Prostate gland (tissue), 2 donors: Measurements from ENCODE around the gene PLXDC2. TPM values are rescaled to one million over a fixed set of nuclear protein-coding genes. Genes with fewer than 3 reads are reported as not detected.

Experiments
- DNase-seq: peaks from one replicate; pipeline ENCODE4 v3.0.0-alpha.2; 2019; ENCODE audit warnings: low spot score
- H3K27ac ChIP-seq, 2 donors: fragments of 200-600 bp; sonication (generic); 2 replicates each; pipeline ENCODE4 v1.5.1; 2017 to 2019
- H3K27me3 ChIP-seq: fragments of 200-600 bp; sonication (generic); replicated peaks from 2 replicates; pipeline ENCODE4 v1.5.1; 2019; ENCODE audit not compliant: insufficient read depth
- H3K36me3 ChIP-seq, 2 donors: fragments of 200-600 bp; sonication (generic); 1 replicate in 1 of 2; 2 replicates in 1 of 2; pipeline versions ENCODE4 v1.5.1 to v1.8.1; 2017 to 2019
- H3K4me1 ChIP-seq: fragments of 200-600 bp; sonication (generic); replicated peaks from 2 replicates; pipeline ENCODE4 v1.5.1; 2019
- H3K4me3 ChIP-seq, 2 donors: fragments of 200-600 bp; sonication (generic); 2 replicates each; pipeline ENCODE4 v1.5.1; 2017 to 2019
- H3K9me3 ChIP-seq: fragments of 200-600 bp; sonication (generic); 2 replicates; pipeline ENCODE4 v1.5.1; 2017
- CTCF ChIP-seq, 4 experiments: fragments of 200-600 bp in 2 of 4; fragments of 450-650 bp in 2 of 4; sonication (generic) in 2 of 4; IDR thresholded peaks; 1 replicate in 3 of 4; 2 replicates in 1 of 4; pipeline ENCODE4 v1.5.1; 2016 to 2019; ENCODE audit warnings: antibody characterized with exemption in 4 of 4, mild to moderate bottlenecking in 2 of 4, moderate library complexity in 2 of 4
- POLR2A ChIP-seq: fragments of 450-650 bp; IDR thresholded peaks from one replicate; pipeline ENCODE4 v1.6.1; 2016; ENCODE audit warnings: antibody characterized with exemption, mild to moderate bottlenecking
- POLR2AphosphoS5 ChIP-seq: sonication (generic); formaldehyde crosslinking; IDR thresholded peaks from one replicate; pipeline ENCODE4 v1.6.1; 2017; ENCODE audit warnings: antibody characterized with exemption
- WGBS: methylation state at CpG from one replicate; pipeline ENCODE4 v1.1.5; 2018; 5-methylcytosine and 5-hydroxymethylcytosine counted together
- intact Hi-C: fragments of 100-400 bp; cut with DNase I; formaldehyde crosslinking; loops from one replicate; pipeline ENCODE4 v1.14.2; 2022
- total RNA-seq, 2 donors: library from RNA; depleted of rRNA; stranded (reverse); fragments of >200 nt; gene quantifications; one replicate each; pipeline ENCODE4 v1.1.0, GENCODE V29; 2016

PLXDC2 gene
- total RNA-seq, 2 donors from 2014 or later, result 19.6 to 83.6 TPM

DNA sequence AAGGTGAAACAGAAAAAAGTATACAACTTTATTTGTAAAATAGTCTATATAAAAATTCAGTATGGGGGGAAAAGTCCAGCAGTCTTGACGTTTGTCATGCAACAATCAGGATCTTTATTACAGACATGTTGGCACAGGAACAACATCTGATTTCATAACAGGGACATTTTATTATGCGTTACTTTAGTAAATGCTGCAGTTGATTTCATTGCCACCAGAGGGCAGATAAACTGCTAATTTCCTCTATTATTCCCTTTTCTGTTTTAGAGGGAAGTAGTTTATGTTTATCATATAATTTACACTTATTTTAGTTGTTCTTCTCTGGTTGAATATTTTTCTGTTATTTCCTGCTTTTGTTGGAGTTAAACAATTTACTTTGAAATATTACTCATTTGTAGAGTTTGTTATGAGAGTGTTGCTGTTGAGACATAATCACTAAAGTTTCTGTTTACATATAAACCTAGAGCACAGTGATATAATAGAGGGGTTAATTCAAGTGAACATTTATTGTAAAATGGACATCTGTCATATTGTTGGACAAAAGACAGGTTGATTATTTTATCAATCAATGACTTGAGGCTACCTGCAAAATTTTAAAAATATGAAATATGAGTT is 3.3 kb downstream of the PLXDC2 start:
- no peaks in the 10 kb centered on the region for H3K36me3 ChIP-seq
- H3K4me3 ChIP-seq, result no peak overlapping the region
- intact Hi-C loops, result loop anchor here (5.0 to 10.0 kb wide), 3 partner anchors 105 to 948 kb away; no protein-coding TSS in a partner anchor

DNA sequence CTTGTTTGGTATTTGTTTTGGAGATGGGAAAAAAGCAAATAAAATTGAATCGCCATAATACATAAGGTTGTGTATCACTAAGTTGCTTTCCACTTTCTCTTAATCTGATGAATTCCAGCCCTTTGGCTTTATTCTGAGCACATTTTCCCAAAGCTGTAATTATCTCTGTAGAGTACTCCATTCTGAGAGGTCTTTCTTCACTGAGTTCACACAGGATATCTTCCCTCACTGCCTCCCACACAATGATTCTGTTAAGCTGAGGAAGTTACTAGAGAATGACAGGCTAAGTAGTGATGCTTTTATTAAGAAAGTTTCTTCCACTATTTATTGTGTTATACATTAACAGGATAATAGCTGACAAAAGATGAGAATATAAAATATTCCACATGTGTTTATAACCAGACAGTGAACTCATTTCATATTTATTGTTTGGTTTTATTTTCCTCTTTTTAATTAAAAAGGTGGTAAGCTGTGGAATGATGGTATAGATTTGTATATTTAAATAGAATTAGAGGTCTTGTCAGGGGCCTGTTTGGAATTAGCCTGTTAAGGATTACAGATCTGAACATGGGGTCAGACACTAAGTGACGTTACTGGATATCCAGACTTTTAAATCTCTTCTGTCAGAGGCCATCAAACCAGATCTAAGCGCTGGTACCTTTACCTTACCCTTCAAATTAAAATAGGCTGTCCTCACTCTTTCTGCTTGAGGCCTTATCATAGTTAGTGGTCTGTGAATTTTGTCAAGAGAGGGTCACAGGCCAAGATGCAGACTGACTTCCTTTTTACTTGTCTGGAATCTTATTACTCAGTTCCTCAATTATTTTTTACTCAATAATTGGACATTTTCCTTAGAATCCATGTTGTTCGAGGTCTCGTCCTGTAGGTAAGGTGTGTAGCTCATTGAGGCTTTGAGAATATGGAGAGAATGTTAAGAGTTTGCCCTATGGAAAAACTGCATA is 8.4 kb downstream of the PLXDC2 start:
- H3K27me3 ChIP-seq, result no peaks in the 10 kb centered on the region
- no peaks in the 10 kb centered on the region for H3K36me3 ChIP-seq
- intact Hi-C loops, result loop anchor here (10.0 kb wide), 1 partner anchor 100 kb away; no protein-coding TSS in a partner anchor
- H3K27ac ChIP-seq, result no peak overlapping the region
- no peaks in the 10 kb centered on the region for H3K4me1 ChIP-seq
- TF ChIP-seq POLR2AphosphoS5 (no peak), POLR2A (no peak), CTCF (IDR thresholded peaks at IDR 0.05) (no peak)
- H3K4me3 ChIP-seq, result no peak overlapping the region
- no peak for DNase-seq
- H3K9me3 ChIP-seq, result no peaks in the 10 kb centered on the region
- WGBS, result 87% methylated on average over 5 of the region's 5 CpGs

More for the DNA sequence above, 3.3 kb downstream of the PLXDC2 start:
- Histone ChIP-seq H3K9me3 (no peaks in the 10 kb centered on the region), H3K27ac (no peak overlapping the region), H3K27me3 (no peaks in the 10 kb centered on the region), H3K4me1 (no peaks in the 10 kb centered on the region)
- TF ChIP-seq CTCF (IDR thresholded peaks at IDR 0.05), result peak; percentile 55 to 92 (median 87)
- peak; percentile 71 for TF ChIP-seq POLR2AphosphoS5
- no peak for TF ChIP-seq POLR2A
- peak; percentile 71 for DNase-seq
- WGBS, result 1% methylated on average over 2 of the region's 2 CpGs

- no peak overlapping the region for H3K27ac ChIP-seq
These were observed 9.5 kb downstream of the PLXDC2 start for GRCh38 chr10:19825700-19826099.

DNA sequence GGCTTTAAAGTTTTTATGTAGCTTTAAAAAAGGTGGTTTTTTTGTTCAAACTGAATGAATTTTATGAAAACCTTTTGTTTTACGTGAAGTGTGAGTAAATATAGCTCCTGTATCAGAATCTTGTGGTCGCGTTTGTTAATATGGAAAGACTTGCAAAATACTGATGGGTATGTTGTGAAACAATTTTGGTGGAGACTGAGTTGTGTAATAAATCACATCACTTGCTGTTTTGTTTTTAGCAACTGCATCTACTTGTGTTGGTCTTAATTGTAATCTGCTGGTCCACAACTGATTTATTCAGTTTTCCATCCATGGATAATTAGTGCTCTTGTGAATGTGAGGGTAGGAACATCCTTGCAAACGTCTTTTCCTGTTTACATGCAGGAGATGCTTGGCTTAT is 10.5 kb downstream of the PLXDC2 start:
- intact Hi-C loops, result loop anchor here (10.0 kb wide), 1 partner anchor 98 kb away; no protein-coding TSS in a partner anchor

More at GRCh38 chr10:19825700-19826099, 9.5 kb downstream of the PLXDC2 start:
- Histone ChIP-seq H3K36me3 (no peaks in the 10 kb centered on the region), H3K4me1 (no peaks in the 10 kb centered on the region), H3K9me3 (no peaks in the 10 kb centered on the region), H3K4me3 (no peak overlapping the region), H3K27me3 (no peaks in the 10 kb centered on the region)
- TF ChIP-seq POLR2A (no peak), CTCF (IDR thresholded peaks at IDR 0.05) (no peak), POLR2AphosphoS5 (no peak)
- DNase-seq, result no peak
- 80% methylated on average over 2 of the region's 2 CpGs for WGBS
- intact Hi-C loops, result loop anchor here (10.0 kb wide), 1 partner anchor 99 kb away; no protein-coding TSS in a partner anchor

More for the DNA sequence above, 10.5 kb downstream of the PLXDC2 start:
- Histone ChIP-seq H3K4me1 (no peaks in the 10 kb centered on the region), H3K9me3 (no peaks in the 10 kb centered on the region), H3K4me3 (no peak overlapping the region), H3K36me3 (no peaks in the 10 kb centered on the region), H3K27ac (no peak overlapping the region), H3K27me3 (no peaks in the 10 kb centered on the region)
- no peak for TF ChIP-seq CTCF (IDR thresholded peaks at IDR 0.05)
- TF ChIP-seq POLR2A, result no peak
- no peak for TF ChIP-seq POLR2AphosphoS5
- WGBS, result 52% methylated on average over 4 of the region's 4 CpGs
- no peak for DNase-seq
